HG02943 (cell line): ENCODE results near the gene SLC35C1.

Source experiments
- ATAC-seq: cut with Tn5 transposase; IDR thresholded peaks from one replicate; pipeline ENCODE4 v1.9.1; 2021; ENCODE audit warnings: mild to moderate bottlenecking, low read depth, moderate library complexity; ENCODE audit not compliant: unreplicated experiment

SLC35C1 gene

GRCh38 chr11:45860764-45861510 is 56.0 kb downstream of the SLC35C1 start:
- ATAC-seq: no peak
